ENCODE results near the gene CALML3. TPM values are rescaled to one million over a fixed set of nuclear protein-coding genes. Genes with fewer than 3 reads are reported as not detected.

The CALML3 gene
- total and polyA plus RNA-seq, 2 of the 8 experiments (the other 6 are each of a cell fraction or from before 2014, with no cell fraction given): not detected

DNA sequence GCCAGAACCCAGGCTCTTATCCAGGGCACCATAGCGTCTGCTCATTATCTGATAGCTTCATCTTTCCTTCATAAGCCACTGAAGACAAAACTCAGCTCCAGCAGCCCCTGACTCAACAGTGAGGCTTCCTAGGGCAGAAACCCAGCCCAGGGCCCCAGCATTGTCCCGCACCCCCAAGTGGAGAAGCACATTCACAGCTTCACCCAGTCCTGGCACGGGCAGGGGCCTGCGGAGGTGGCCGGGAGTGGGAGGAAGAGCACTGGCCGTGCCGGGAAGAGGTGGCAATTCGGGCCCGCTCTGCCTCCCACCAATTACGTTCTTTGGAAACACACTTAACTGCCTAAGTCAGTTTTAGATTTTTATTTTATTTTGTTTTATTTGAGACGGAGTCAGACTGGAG, 15.1 kb upstream of the CALML3 start:
- ChIA-PET CTCF (ENCODE audit: partially characterized antibody) (interaction anchor here (1.2 to 2.9 kb wide), 3 partner anchors 9 to 76 kb away, joined by 3 to 12 read pairs (median 3); partner anchors contain the start of gene CALML5), POLR2A (ENCODE audit: partially characterized antibody) (interaction anchor here (1.4 kb wide), 1 partner anchor 11 kb away, joined by 3 read pairs; no protein-coding TSS in a partner anchor)
- Histone ChIP-seq H2AK5ac (ENCODE audit: low read depth, low read length) (no peak overlapping the region), H3K9me3 (ENCODE audit: insufficient read depth in 2 of 2, low read depth in 1 of 2, low read length in 1 of 2) (no peaks in the 10 kb centered on the region), H3K4me1 (replicated peaks in 1 of 4; ENCODE audit: control insufficient read depth in 3 of 4, insufficient read depth in 4 of 4, low read length in 3 of 4) (peaks cover 0 to 3% (median 0%) of the 10 kb centered on the region in 4 experiments; a peak in 1 of 7 replicates), H2BK20ac (ENCODE audit: low read length) (no peak overlapping the region), H3K27me3 (replicated peaks in 1 of 4; ENCODE audit: control insufficient read depth in 3 of 4, extremely low read depth in 1 of 4, insufficient read depth in 3 of 4, low read length in 3 of 4) (no peaks in the 10 kb centered on the region), H3K36me3 (ENCODE audit: control insufficient read depth in 2 of 4, insufficient read depth in 4 of 4, low read length in 3 of 4) (no peaks in the 10 kb centered on the region), H2BK12ac (ENCODE audit: low read depth, low read length) (no peak overlapping the region), H2BK5ac (ENCODE audit: low read depth, low read length) (no peak overlapping the region), H3K79me2 (ENCODE audit: control insufficient read depth in 1 of 2, insufficient read depth in 2 of 2, low read length in 2 of 2) (no peaks in the 10 kb centered on the region), H3K18ac (ENCODE audit: extremely low read depth, low read length) (no peak overlapping the region), H3K23me2 (ENCODE audit: low read depth, low read length) (no peaks in the 10 kb centered on the region), H3K9ac (replicated peaks in 1 of 4; ENCODE audit: extremely low read depth in 1 of 4, low read depth in 3 of 4, low read length in 3 of 4) (no peak overlapping the region), H4K8ac (ENCODE audit: extremely low read depth, insufficient read depth, low read length) (no peak overlapping the region), H4K5ac (ENCODE audit: insufficient read length, low read depth, low read length) (no peak overlapping the region), H3K14ac (ENCODE audit: insufficient read length) (no peak overlapping the region), H2BK15ac (ENCODE audit: low read length) (no peak overlapping the region), H2AFZ (ENCODE audit: low read length) (no peak overlapping the region), H3K56ac (replicated peaks; ENCODE audit: insufficient read length, low read depth, low read length) (no peak overlapping the region), H3K27ac (ENCODE audit: low read depth, low read length) (no peak overlapping the region), H2BK120ac (replicated peaks; ENCODE audit: low read depth, low read length) (no peak overlapping the region), H4K91ac (replicated peaks; ENCODE audit: insufficient read length, low read length) (no peak overlapping the region), H3K23ac (ENCODE audit: insufficient read length) (no peak overlapping the region), H4K20me1 (replicated peaks in 1 of 2; ENCODE audit: control insufficient read depth in 1 of 2, insufficient read depth in 2 of 2, low read length in 2 of 2) (no peaks in the 10 kb centered on the region), H3K4me3 (ENCODE audit: extremely low read depth in 1 of 4, insufficient read depth in 2 of 4, low read depth in 3 of 4, low read length in 4 of 4) (no peak overlapping the region), H3K79me1 (ENCODE audit: low read depth, low read length) (no peaks in the 10 kb centered on the region), H3K4me2 (ENCODE audit: insufficient read depth in 1 of 2, low read depth in 2 of 2, low read length in 2 of 2) (no peak overlapping the region), H3K4ac (replicated peaks; ENCODE audit: insufficient read length, low read depth, low read length) (no peak overlapping the region)
- 91% methylated on average over 11 of the region's 11 CpGs; no CpG with 5 or more reads in 1 of the 2 experiments for WGBS, 2 experiments (ENCODE audit: extremely low coverage in 1 of 2, insufficient coverage in 1 of 2, insufficient read length in 1 of 2, insufficient replicate concordance in 2 of 2, low coverage in 1 of 2, low lambda C conversion rate in 2 of 2, missing lambda C conversion rate in 1 of 2)
- DNase-seq (ENCODE audit: low read depth in 1 of 2, low spot score in 2 of 2) (no peak), FAIRE-seq (no peak)
- TF ChIP-seq HDAC6 (IDR thresholded peaks at IDR 0.05; ENCODE audit: low read depth, low read length) (no peak), EP300 (IDR thresholded peaks at IDR 0.05; ENCODE audit: borderline replicate concordance in 1 of 2, low read depth in 2 of 2, low read length in 2 of 2) (no peak)

All from H1 (cell line).